Putamen (tissue), 1 donor: ENCODE measurements around the gene PGLYRP4.
A peak's percentile ranks its signal among the peaks of the same experiment; 100 is the strongest.
"Not testable (repeated sequence)": the region's sequence is repeated elsewhere in the genome, so short reads cannot be mapped to it uniquely, and the experiment has no call there.

Source experiments
- DNase-seq: peaks from one replicate; pipeline ENCODE4 v3.0.0-alpha.2; 2016; ENCODE audit warnings: low spot score

PGLYRP4 gene

DNA sequence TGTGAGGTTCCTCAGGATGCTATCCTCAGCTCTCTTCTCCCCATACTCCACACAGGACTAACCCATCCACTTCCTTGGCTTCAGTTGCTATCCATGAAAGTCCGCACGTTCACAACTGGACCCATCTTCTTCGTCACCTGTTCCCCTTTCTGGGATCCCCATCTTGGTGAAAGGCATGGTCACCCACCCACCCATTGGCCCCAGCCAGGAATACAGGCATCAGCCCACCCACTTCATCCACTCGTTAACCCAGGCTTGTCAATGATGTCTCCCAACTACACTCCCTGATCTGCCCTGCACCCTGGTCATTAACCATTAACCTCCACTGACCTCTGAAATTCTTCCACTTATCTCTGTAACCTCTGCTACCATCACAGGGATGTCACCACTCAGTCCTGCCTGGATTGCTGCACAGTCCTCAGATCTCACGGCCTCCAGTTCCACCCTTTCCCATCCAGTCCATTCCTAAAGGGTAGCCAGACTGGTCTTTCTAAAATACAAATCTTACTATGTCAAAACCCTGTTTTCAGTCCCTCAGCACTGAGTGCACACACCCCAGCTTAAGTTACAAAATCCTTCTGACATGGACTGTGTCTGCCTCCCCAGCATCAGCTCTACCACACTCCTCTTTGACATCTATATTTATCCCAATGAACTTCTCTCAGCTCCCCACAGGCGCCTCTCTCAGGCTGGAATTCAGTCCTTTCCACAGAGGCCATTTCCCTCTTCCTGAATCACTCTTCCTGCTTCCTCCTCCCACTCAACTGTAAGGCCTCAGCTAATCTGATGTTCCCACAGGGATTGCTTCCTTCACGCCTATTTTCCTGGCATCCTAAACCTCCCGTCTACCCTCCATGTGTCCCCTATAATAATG lies 10.4 kb downstream of the PGLYRP4 start:
- DNase-seq = no peak

DNA sequence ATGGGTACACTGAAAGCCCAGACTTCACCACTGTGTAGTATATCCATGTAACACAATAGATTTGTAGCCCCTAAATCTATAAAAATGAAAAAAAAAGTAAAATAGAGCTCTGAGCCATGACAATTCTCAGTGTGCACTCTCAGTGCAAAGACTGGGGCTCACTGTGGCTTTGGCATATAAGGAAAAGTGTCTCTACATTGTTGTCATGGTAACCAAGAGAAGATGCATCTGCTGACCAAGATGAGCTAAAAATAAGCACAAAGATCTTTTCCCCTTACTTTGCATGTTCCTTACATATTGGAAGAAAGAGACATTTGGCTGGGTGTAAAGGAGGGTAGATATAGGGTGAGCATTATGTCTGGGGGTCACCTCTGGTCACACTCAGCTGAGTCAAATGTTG lies 12.0 kb downstream of the PGLYRP4 start:
- no peak for DNase-seq

DNA sequence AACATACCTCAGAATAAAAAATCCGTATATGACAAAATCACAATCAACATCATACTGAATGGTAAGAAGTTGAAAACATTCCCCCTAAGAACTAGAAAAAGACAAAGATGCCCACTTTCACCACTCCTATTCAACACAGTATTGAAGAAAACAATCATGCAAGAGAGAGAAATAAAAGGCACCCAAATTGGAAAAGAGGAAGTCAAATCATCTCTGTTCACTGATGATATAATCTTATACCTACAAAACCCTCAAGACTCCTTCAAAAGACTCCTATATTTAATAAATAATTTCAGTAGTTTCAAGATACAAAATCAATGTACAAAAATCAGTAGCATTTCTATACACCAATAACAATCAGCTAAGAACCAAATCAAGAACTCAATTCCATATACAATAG lies 14.7 kb downstream of the PGLYRP4 start:
- no peak for DNase-seq

DNA sequence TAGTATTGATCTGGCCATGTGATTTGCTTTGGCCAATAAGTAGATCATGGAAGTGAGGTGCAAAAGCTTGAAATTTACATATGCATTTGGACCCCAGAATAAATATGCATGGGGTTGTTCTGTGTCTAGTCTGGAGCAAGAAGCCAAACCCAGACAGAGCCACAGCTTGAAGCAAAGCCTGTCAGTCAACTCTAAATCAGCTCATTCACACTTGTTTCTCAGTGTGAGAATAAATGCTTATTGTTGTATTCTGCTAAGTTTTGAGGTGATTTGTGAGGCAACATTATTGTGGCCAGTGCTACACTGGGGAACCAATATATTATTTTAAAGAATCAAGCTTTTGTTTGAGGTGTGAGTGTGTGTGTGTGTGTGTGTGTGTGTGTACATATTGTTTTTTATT lies 23.7 kb downstream of the PGLYRP4 start:
- DNase-seq = peak; percentile 13

DNA sequence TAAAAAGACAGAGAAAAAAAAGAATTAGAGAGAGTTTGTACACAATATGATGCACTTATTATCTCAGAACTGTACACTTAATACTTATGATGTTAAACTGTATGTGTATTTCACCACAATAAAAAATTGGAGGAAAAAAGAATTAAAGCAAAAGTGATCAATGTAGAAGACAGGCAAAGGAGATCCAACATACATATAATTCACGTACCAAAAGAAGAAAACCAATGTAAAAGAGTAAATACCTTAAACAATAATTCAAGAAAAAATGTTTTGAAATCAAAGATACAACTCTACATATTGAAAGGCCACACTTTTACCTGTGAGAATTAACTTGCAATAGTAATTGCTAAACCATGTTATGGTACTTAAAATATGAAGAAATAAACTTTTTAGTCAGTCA lies 26.1 kb downstream of the PGLYRP4 start:
- no peak for DNase-seq

DNA sequence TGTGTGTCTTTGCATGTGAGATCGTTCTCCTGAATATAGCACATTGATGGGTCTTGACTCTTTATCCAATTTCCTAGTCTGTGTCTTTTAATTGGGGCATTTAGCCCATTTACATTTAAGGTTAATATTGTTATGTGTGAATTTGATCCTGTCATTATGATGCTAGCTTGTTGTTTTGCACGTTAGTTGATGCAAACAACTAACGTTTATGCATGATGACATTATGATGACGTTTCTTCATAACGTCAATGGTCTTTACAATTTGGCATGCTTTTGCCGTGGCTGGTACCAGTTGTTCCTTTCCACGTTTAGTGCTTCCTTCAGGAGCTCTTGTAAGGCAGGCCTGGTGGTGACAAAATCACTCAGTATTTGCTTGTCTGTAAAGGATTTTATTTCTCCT lies 30.5 kb downstream of the PGLYRP4 start:
- not testable (repeated sequence) for DNase-seq

DNA sequence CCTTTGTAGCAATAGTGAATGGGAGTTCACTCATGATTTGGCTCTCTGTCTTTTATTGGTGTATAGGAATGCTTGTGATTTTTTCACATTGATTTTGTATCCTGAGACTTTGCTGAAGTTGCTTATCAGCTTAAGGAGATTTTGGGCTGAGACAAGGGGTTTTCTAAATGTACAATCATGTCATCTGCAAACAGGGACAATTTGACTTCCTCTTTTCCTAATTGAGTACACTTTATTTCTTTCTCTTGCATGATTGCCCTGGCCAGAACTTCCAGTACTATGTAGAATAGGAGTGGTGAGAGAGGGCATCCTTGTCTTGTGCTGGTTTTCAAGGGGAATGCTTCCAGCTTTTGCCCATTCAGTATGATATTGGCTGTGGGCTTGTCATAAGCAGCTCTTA lies 32.6 kb downstream of the PGLYRP4 start:
- DNase-seq = not testable (repeated sequence)

DNA sequence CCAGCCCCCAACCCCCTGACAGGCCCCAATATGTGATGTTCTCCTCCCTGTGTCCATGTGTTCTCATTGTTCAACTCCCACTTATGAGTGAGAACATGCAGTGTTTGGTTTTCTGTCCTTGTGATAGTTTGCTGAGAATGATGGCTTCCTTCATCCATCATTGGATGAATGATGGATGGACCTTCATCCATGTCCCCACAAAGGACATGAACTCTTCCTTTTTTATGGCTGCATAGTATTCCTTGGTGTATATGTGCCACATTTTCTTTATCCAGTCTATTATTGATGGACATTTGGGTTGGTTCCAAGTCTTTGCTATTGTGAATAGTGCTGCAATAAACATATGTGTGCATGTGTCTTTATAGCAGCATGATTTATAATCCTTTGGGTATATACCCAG lies 34.3 kb downstream of the PGLYRP4 start:
- not testable (repeated sequence) for DNase-seq

DNA sequence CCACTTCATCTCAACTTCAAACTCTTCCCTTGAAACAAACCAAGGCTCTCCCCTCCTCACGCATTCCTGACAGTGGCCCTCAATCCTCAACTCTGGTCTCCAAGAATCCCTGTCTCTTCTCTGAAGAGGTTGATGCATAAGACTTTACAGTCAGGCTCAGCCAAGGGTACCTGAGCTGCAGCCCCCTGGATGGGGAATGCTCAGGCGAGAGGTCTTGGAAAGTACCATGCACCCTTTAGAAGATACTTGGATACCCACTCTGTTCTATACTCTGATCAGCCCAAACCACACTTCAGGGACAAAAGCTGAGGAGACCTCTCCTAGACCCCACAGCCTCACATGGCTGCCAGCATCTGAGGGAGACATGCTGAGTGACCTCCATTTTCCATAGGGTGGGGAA lies 35.4 kb downstream of the PGLYRP4 start:
- DNase-seq = no peak

DNA sequence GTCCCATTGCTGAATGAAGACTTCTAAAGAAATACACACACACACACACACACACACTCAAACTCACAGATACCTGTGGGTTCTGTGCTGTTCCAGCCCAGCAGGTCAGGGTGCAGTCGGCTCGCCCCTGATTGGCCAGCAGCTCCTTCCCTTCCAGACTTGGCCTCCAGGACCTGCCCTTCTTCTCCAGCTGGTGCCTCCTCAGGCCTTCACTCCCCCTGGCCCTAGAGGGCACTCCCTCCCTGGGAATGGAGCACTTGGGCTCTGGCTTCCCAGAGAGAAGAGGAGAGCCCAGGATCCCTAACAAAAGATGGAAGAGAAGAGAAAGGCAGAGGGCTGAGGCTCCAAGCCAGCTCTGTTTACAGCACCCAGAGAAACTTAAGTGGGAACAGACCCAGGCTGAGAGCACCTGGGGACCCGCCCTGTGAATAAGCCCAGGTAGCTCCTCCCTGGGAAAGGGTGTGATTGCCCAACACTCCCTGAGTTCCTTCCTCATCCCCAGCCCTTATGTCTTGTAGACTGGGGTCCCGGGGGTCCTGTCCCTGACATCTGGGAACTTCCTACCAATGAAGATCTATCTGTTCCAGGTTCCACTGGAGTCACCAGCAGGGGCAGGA lies 36.0 kb downstream of the PGLYRP4 start, which contains the start of gene PGLYRP3:
PGLYRP3 (minus strand) TSS at position 383 of the 617 bp plus-strand sequence. CDS start 2,287 bp downstream, outside the sequence.
- no peak for DNase-seq

DNA sequence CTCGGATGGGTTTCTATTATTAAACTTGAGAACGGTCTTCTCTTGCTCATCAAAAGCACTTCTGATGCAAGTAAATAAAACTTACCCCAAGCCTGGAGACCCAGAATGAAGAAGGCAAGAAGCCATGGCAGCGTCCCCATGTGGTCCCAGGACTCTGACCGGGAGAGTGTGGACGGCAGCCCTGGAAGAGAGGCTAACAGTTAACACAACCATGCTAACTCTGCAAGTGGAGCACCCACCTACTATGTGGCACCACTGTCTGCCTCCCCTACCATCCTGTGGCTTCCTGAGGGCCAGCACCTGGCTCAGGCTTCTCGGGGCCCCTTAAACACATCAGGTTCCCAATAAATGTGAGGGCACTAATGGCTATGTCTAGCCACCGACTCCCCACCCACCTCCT lies 38.1 kb downstream of the PGLYRP4 start:
- no peak for DNase-seq

DNA sequence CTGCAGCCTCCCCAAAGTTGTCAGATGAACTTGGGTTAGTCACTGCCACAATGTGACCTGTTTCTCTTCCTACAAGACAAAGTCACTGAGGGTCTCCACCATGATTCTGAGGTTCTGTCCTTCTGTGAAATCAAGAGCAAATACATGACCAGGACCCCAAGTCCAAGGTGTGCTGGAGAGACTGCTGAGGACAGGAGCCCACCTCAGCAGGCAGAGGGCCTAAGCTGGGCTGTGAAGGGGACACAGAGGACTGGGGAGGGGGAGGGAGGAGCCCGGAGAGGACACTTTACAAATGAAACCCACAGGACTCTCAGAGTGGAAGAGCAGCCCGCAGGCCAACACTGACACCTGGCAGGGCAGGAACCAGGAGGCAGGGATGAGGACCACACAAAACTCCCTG lies 39.2 kb downstream of the PGLYRP4 start:
- DNase-seq = no peak

DNA sequence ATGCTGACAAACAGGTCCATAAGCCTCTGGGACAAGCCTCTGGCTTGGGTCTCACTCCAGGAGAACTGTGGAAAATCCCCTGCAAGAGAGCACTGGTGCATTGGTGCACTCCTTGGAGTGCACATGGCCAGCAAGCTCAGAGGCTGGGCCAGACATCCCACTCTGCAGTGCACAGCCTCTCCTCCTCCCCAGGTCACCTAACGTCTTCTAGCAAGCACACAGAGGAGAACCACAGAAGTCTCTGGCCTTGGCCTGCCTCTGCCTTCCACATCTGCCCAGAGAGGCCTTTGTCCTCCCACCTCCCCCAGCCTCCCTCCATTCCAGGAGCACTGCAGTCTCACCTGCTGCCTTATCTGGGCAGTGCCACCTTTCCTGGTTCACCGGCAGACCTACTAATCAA lies 40.1 kb downstream of the PGLYRP4 start:
- no peak for DNase-seq

DNA sequence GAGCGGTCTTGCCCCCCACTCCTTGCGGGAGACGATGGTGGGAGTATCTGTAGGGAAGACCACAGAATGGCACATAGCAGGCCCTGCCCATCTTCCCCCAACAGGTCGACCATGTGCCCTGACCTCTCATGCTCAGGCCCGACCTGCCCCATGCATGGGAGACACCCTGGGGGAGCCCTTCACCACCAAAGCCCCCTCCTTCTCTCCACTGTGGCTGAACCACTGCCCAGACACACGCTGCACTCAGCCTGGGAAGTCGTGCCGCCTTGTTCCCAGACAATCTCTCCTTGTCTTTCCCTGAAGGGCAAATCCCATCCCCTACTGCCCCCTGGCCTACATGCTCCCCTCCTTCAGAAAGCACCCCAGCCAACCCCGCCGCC lies 41.4 kb downstream of the PGLYRP4 start:
- DNase-seq = no peak

DNA sequence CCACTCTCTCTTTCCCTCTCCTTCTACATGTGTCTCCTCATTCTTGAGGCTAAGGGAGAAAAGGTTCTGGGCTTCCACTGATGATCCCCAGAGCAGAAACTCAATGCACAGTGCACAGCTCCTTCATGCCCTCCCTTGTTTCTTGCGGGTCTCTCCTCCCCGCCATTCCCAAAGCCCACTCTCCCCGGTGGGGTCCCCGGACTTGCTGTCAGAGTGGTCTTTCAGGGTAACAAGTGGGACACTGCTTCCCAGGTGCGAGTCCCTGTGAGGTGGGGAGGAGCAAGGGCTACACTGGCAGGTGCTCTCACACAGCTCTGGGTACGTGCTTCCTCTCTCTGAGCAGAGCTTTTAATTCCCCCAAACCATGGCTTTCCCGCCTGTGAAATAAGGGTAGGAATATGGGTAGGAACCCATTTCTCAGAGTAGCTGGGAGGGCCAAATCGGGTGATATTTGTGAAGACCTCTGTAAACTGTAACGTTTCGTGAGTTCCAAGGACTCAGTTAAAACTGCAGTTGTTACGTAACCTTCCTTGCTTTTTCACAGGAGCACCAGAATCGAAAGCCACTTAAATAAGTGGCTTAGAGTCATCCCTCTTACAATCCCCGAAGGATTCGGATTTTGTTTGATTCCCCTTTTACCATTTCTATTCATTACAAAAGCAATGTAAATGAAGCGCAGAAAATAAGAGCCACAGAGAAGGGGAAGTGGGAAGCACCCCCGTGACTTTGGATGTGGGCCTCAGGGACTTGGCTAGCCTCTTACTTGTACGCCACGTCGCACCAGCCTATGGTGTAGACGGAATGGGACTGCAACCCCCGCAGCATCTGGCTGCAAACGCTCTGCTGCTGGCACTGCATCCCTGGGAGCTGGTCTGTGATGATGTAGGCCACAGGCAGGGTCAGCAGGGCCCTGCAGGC lies 42.1 kb downstream of the PGLYRP4 start:
- DNase-seq = no peak

DNA sequence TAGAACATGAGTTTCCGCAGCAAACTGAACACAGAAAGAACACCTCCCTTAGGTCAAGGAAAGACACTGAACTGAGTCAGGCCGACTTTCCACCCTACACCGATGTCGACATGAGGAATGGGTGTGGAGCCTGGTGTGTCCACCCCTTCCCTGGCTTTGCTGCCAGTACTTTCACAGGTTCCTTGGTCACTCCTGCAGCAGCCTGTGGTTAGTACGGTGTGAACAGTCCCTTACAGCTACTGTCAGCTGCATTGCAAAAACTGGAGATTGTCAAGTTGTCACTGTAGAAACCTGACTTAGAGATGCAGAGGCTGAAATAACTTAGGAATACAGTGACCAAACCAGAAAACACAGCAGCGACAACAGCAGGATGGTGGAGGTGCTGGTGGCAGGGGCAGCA lies 43.0 kb downstream of the PGLYRP4 start:
- DNase-seq = no peak

DNA sequence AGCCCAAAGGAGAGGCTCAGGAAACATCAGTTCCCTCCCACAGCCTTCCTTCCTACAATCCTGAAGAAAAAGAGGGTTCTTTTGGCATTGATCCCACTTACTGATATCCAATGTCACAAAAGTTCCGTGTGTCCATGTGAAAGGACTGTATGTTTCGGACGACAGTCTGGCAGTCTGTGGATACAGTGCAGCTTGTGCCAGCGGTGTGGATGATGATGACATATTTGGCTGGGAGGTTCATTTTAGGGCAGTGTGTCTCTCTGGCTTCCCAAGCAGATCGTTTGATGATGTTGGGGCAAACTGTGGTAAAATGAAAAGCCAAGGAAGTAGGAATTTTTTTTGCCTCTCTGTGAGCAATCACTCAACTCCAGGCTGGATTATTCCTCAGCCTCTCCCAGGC lies 46.3 kb downstream of the PGLYRP4 start:
- no peak for DNase-seq

DNA sequence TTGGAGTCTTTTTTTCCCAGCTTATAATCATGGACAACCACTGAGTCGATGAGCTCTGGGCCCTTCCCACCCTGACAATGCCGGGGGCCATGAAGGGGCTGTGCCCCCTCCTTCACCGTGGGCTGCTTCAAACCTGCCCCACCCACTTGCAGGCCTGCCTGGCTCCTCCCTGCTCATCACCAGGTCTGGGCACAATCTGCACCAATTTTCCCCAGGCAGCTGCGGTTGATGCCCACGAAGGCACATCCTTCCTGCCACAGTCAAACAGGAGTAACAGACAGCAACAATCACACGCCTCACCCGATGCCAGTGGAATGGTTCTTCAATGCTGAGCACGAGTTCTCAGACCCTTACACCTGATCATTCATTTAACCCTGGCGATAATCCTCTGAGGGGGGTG lies 54.8 kb downstream of the PGLYRP4 start:
- DNase-seq = no peak

DNA sequence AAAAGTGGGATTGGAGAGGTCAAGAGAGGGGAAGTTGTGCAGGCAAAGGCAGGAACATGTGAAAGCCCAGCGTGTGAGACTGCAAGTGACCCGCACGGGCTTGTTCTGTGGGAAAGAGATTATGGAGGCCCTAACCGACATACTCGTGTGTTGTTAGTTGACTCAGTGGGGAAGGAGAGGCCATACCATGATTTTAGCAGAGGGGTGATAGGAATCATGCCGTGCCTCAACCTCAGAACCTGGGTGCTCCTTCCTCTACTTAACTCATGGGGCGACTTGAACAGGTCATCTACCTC lies 55.2 kb downstream of the PGLYRP4 start:
- no peak for DNase-seq

DNA sequence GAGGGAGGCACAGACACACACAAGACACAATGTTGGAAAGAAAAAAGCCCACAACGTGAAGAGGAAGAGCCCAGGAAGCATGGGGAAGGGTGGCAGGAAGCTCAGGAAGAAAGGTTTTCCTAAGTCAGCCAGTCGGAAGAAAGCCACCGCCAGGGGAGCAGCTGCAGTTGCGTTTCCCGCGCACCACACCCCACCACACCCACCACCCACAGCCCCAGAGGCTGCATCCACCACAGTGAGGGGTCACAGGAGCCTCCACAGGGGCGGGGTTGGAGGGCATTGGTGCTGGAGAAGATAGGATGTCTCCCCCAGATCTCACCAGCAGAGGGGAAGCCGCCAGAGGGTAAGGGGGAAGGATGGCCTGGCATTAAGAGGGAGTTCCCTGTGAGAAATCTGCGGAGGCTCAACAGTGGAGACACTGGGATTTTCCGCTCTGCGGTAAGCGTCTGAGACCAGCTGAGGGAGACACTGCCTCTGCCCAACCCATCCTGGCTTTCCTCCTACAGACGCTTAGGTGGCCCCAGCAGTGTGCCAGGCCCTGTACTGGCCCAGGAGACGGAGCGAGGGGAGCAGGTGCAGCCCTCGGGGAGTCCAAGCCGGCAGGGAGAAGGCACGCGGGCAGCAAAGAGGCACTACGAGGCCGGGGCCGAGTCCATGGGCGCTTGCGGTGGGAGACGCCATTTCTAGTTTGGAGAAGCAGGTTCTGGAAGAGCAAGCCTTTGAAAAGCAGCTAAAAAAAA lies 55.7 kb downstream of the PGLYRP4 start:
- DNase-seq = no peak

DNA sequence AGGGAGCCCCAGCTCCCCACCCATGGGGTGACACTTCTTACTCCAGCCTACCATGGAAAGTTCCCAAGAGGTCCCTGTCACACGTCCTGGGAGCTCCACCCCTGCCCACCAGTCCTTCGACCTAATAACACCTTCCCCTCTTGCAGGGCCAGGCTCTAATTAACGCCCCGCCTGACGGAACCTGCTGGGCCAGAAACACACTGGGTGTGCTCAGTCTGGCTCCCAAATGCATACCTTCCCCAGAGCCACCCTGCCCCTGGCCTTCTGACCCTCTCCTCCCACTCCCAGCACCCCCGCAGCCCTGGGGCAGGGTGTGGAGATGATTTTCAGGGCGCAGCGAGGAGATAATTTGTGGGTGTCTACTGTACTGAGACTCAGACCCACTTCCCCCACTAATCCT lies 56.5 kb downstream of the PGLYRP4 start:
- DNase-seq = no peak

DNA sequence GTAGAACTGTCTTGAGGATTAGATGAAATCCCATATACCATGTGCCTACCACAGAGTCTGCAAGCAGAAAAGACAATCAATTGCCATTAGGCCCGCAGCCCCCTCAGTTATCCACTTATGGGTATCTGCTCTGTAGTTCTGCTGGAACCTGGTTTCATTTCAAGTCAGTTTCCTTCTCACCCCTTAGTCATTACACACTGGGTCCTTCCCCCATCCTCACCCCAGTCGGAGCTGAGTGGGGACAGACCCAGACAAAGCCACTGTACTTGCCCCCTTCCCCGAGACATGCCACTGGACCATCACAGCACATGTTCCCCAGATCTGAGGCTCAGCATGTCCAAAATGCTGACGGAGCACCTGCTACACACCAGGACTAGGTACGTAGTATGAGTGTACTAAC lies 57.1 kb downstream of the PGLYRP4 start:
- no peak for DNase-seq
